Measurements from ENCODE around the gene EVI5L. TPM values are rescaled to one million over a fixed set of nuclear protein-coding genes. Genes with fewer than 3 reads are reported as not detected.

Gene EVI5L
- polyA plus RNA-seq, 1 donor from 2014 or later, result 50.6 TPM

DNA sequence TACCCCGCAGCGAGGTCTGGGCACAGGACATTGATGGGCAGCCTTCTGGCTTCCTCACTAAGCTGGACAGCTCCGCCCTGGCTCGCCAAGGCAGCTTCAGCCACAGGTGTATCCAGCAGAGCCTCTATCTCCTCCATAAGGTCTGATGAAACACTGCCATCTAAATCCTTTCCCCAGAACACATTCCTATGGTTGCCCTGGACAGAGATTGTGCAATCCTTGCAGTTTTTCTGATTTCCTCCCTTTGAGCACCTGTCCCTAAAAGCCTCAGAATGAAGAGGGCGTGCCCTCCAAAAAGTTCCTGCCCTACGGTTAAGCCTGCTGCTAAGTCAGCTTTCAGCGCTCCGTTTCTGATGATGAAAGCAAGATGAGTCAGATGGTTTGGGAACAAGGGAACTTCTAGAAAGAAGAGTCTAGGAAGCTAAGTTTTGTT is 46.0 kb upstream of the EVI5L start:
- H3K9me2 ChIP-seq (ENCODE audit: insufficient read depth, low read length), result no peaks in the 10 kb centered on the region
- no peaks in the 10 kb centered on the region for H3K9me3 ChIP-seq (ENCODE audit: low read length)
- H3K27me3 ChIP-seq (ENCODE audit: insufficient read depth, low read depth, low read length), result peaks cover 23% of the 10 kb centered on the region
- no peak overlapping the region for H3K4me3 ChIP-seq (ENCODE audit: low read length)
- no peak overlapping the region for H3K27ac ChIP-seq (ENCODE audit: low read length)
- H3K9ac ChIP-seq (ENCODE audit: low read length), result no peak overlapping the region
- H4K20me1 ChIP-seq (ENCODE audit: insufficient read depth), result no peaks in the 10 kb centered on the region
- H3K36me3 ChIP-seq (ENCODE audit: insufficient read depth, low read length), result no peaks in the 10 kb centered on the region
- H3F3A ChIP-seq (ENCODE audit: insufficient read depth, low read length, poor library complexity, severe bottlenecking), result no peaks in the 10 kb centered on the region
- no peaks in the 10 kb centered on the region for H3K79me2 ChIP-seq (replicated peaks; ENCODE audit: insufficient read depth, low read length)
- TF ChIP-seq, protein P1, sequence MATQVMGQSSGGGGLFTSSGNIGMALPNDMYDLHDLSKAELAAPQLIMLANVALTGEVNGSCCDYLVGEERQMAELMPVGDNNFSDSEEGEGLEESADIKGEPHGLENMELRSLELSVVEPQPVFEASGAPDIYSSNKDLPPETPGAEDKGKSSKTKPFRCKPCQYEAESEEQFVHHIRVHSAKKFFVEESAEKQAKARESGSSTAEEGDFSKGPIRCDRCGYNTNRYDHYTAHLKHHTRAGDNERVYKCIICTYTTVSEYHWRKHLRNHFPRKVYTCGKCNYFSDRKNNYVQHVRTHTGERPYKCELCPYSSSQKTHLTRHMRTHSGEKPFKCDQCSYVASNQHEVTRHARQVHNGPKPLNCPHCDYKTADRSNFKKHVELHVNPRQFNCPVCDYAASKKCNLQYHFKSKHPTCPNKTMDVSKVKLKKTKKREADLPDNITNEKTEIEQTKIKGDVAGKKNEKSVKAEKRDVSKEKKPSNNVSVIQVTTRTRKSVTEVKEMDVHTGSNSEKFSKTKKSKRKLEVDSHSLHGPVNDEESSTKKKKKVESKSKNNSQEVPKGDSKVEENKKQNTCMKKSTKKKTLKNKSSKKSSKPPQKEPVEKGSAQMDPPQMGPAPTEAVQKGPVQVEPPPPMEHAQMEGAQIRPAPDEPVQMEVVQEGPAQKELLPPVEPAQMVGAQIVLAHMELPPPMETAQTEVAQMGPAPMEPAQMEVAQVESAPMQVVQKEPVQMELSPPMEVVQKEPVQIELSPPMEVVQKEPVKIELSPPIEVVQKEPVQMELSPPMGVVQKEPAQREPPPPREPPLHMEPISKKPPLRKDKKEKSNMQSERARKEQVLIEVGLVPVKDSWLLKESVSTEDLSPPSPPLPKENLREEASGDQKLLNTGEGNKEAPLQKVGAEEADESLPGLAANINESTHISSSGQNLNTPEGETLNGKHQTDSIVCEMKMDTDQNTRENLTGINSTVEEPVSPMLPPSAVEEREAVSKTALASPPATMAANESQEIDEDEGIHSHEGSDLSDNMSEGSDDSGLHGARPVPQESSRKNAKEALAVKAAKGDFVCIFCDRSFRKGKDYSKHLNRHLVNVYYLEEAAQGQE (IDR thresholded peaks at IDR 0.05; ENCODE audit: borderline replicate concordance), result no peak
- TF ChIP-seq, protein P2, sequence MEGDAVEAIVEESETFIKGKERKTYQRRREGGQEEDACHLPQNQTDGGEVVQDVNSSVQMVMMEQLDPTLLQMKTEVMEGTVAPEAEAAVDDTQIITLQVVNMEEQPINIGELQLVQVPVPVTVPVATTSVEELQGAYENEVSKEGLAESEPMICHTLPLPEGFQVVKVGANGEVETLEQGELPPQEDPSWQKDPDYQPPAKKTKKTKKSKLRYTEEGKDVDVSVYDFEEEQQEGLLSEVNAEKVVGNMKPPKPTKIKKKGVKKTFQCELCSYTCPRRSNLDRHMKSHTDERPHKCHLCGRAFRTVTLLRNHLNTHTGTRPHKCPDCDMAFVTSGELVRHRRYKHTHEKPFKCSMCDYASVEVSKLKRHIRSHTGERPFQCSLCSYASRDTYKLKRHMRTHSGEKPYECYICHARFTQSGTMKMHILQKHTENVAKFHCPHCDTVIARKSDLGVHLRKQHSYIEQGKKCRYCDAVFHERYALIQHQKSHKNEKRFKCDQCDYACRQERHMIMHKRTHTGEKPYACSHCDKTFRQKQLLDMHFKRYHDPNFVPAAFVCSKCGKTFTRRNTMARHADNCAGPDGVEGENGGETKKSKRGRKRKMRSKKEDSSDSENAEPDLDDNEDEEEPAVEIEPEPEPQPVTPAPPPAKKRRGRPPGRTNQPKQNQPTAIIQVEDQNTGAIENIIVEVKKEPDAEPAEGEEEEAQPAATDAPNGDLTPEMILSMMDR (IDR thresholded peaks at IDR 0.05; ENCODE audit: poor library complexity, severe bottlenecking), result no peak
- no peak for TF ChIP-seq TAF1 (IDR thresholded peaks at IDR 0.05; ENCODE audit: low read depth)
- H3K4me2 ChIP-seq (ENCODE audit: low read length), result no peak overlapping the region
- no peak overlapping the region for H2AFZ ChIP-seq (ENCODE audit: low read depth, low read length)

DNA sequence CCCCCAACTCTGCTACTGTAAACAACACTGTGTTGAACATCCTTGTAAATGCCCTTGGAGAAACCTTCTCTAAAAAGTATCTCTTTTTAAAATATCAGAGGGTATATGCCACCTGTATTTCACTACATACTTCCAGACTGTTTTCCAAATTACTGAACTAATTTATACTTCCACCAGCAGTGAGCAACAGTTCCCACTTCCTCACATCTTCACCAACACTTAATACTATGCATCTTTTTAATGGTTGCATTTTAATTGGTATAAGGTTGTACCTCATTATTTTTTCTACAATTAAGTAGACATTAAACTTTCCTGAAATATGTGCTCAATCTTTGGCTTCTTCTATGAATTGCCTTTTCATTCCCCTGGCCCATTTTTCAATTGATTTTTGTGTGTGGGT is 45.2 kb upstream of the EVI5L start:
- peaks cover 31% of the 10 kb centered on the region for H3K27me3 ChIP-seq (ENCODE audit: insufficient read depth, low read depth, low read length)
- no peak overlapping the region for H3K4me3 ChIP-seq (ENCODE audit: low read length)
- no peaks in the 10 kb centered on the region for H3K9me3 ChIP-seq (ENCODE audit: low read length)
- no peaks in the 10 kb centered on the region for H3K9me2 ChIP-seq (ENCODE audit: insufficient read depth, low read length)
- no peak overlapping the region for H3K9ac ChIP-seq (ENCODE audit: low read length)
- H3K36me3 ChIP-seq (ENCODE audit: insufficient read depth, low read length), result no peaks in the 10 kb centered on the region
- H3K4me2 ChIP-seq (ENCODE audit: low read length), result no peak overlapping the region
- H4K20me1 ChIP-seq (ENCODE audit: insufficient read depth), result no peaks in the 10 kb centered on the region
- TF ChIP-seq EZH2 (IDR thresholded peaks at IDR 0.05; ENCODE audit: borderline replicate concordance, insufficient read depth, low read length, poor library complexity, severe bottlenecking) (no peak), RAD21 (conservative IDR thresholded peaks at IDR 0.05) (no peak), TAF1 (IDR thresholded peaks at IDR 0.05; ENCODE audit: low read depth) (no peak), EP300 (conservative IDR thresholded peaks at IDR 0.05; ENCODE audit: poor library complexity, severe bottlenecking) (no peak), SMC3 (conservative IDR thresholded peaks at IDR 0.05; ENCODE audit: poor library complexity) (no peak)
- TF ChIP-seq, protein P1 (IDR thresholded peaks at IDR 0.05; ENCODE audit: borderline replicate concordance), result no peak
- H2AFZ ChIP-seq (ENCODE audit: low read depth, low read length), result no peak overlapping the region
- no peaks in the 10 kb centered on the region for H3K79me2 ChIP-seq (replicated peaks; ENCODE audit: insufficient read depth, low read length)
- no peak overlapping the region for H3K27ac ChIP-seq (ENCODE audit: low read length)
- no peaks in the 10 kb centered on the region for H3F3A ChIP-seq (ENCODE audit: insufficient read depth, low read length, poor library complexity, severe bottlenecking)
